GM23338 (cell line): ENCODE measurements around the gene ITGB5. TPM values are rescaled to one million over a fixed set of nuclear protein-coding genes. Genes with fewer than 3 reads are reported as not detected.

Experiments
- ATAC-seq: fragments of 200-7000 bp; cut with Tn5 transposase; 3 replicates; pipeline ENCODE4 v1.9.1; 2020
- DNase-seq: peaks from one replicate; pipeline ENCODE4 v3.0.0-alpha.2; 2015; ENCODE audit warnings: low spot score
- H2AFZ ChIP-seq: fragments of 200-600 bp; sonication (generic); 2 replicates; pipeline ENCODE4 v1.8.0; 2016; ENCODE audit warnings: antibody characterized with exemption, mild to moderate bottlenecking, moderate library complexity
- H3F3A ChIP-seq: fragments of 200-600 bp; sonication (generic); replicated peaks from 2 replicates; pipeline ENCODE4 v1.8.0; 2017; ENCODE audit warnings: antibody characterized with exemption, mixed run types, low read depth
- H3K27ac ChIP-seq: fragments of 200-600 bp; sonication (generic); 2 replicates; pipeline ENCODE4 v1.6.1; 2016; ENCODE audit warnings: low read depth
- H3K27me3 ChIP-seq: fragments of 200-600 bp; sonication (generic); 2 replicates; pipeline ENCODE4 v1.8.0; 2016; ENCODE audit warnings: mild to moderate bottlenecking, mixed run types, moderate library complexity; ENCODE audit not compliant: insufficient read depth
- H3K36me3 ChIP-seq: fragments of 200-600 bp; sonication (generic); 2 replicates; pipeline ENCODE4 v1.8.0; 2016; ENCODE audit warnings: mild to moderate bottlenecking; ENCODE audit not compliant: insufficient read depth
- H3K4me1 ChIP-seq: fragments of 200-600 bp; sonication (generic); 2 replicates; pipeline ENCODE4 v1.8.0; 2016; ENCODE audit warnings: mild to moderate bottlenecking, moderate library complexity; ENCODE audit not compliant: insufficient read depth
- H3K4me2 ChIP-seq: fragments of 200-600 bp; sonication (generic); 2 replicates; pipeline ENCODE4 v1.7.1; 2017; ENCODE audit warnings: mixed run types
- H3K4me3 ChIP-seq: fragments of 200-600 bp; sonication (generic); 2 replicates; pipeline ENCODE4 v1.6.1; 2016; ENCODE audit warnings: mixed run types
- H3K79me2 ChIP-seq: fragments of 200-600 bp; sonication (generic); replicated peaks from 2 replicates; pipeline ENCODE4 v1.8.0; 2017; ENCODE audit warnings: mild to moderate bottlenecking; ENCODE audit not compliant: insufficient read depth
- H3K9me2 ChIP-seq: fragments of 200-600 bp; sonication (generic); 2 replicates; pipeline ENCODE4 v1.8.0; 2017; ENCODE audit not compliant: insufficient read depth
- H4K20me1 ChIP-seq: fragments of 200-600 bp; sonication (generic); replicated peaks from 2 replicates; pipeline ENCODE4 v1.8.0; 2017; ENCODE audit warnings: mild to moderate bottlenecking; ENCODE audit not compliant: insufficient read depth
- H3K27ac Mint-ChIP-seq: 2 replicates; pipeline ENCODE4 v1.8.0; 2020; ENCODE audit warnings: inconsistent platforms, mild to moderate bottlenecking, moderate library complexity, mixed read lengths
- H3K27me3 Mint-ChIP-seq: 3 replicates; pipeline ENCODE4 v1.8.0; 2022; ENCODE audit warnings: low read depth, mild to moderate bottlenecking, moderate library complexity, mixed read lengths, inconsistent platforms; ENCODE audit not compliant: insufficient read depth, poor library complexity
- H3K36me3 Mint-ChIP-seq: 3 replicates; pipeline ENCODE4 v1.8.0; 2021; ENCODE audit warnings: low read depth, mild to moderate bottlenecking, inconsistent platforms, moderate library complexity, mixed read lengths
- H3K4me1 Mint-ChIP-seq: 3 replicates; pipeline ENCODE4 v1.8.0; 2020; ENCODE audit warnings: mild to moderate bottlenecking, inconsistent platforms, mixed read lengths
- H3K4me3 Mint-ChIP-seq: 3 replicates; pipeline ENCODE4 v1.8.0; 2021; ENCODE audit warnings: moderate library complexity, mild to moderate bottlenecking, inconsistent platforms, mixed read lengths
- H3K9me3 Mint-ChIP-seq: 3 replicates; pipeline ENCODE4 v1.8.0; 2020; ENCODE audit warnings: moderate library complexity, mild to moderate bottlenecking, inconsistent platforms, mixed read lengths
- CREB1 ChIP-seq: fragments of 250-450 bp; sonication (Bioruptor Pico); IDR thresholded peaks from 2 replicates; pipeline ENCODE4 v1.5.0; 2020; ENCODE audit warnings: low read depth, mild to moderate bottlenecking, moderate library complexity
- CTCF ChIP-seq, 2 experiments: fragments of 200-600 bp in 1 of 2; sonication (generic) in 1 of 2; conservative IDR thresholded peaks; 2 replicates each; pipeline versions ENCODE4 v1.5.1 to v1.6.1; 2016 to 2017; ENCODE audit warnings: antibody characterized with exemption in 2 of 2, low read depth in 2 of 2, mild to moderate bottlenecking in 2 of 2, moderate library complexity in 1 of 2
- ETS1 ChIP-seq: IDR thresholded peaks from 2 replicates; pipeline ENCODE4 v1.6.1; 2016; ENCODE audit warnings: antibody characterized with exemption
- EZH2 ChIP-seq: fragments of 200-600 bp; sonication (generic); IDR thresholded peaks from one replicate; pipeline ENCODE4 v1.8.0; 2017; ENCODE audit warnings: antibody characterized with exemption, mild to moderate bottlenecking, low read depth; ENCODE audit not compliant: unreplicated experiment
- EZH2phosphoT487 ChIP-seq: fragments of 200-600 bp; sonication (generic); IDR thresholded peaks from one replicate; pipeline ENCODE4 v1.8.1; 2018; ENCODE audit warnings: antibody characterized with exemption; ENCODE audit not compliant: unreplicated experiment
- JUNB ChIP-seq: IDR thresholded peaks from one replicate; pipeline ENCODE4 v1.6.1; 2016; ENCODE audit warnings: antibody characterized with exemption; ENCODE audit not compliant: unreplicated experiment
- NANOG ChIP-seq: IDR thresholded peaks from 2 replicates; pipeline ENCODE4 v1.6.1; 2016; ENCODE audit warnings: antibody characterized with exemption, borderline replicate concordance
- POLR2AphosphoS5 ChIP-seq: IDR thresholded peaks from 2 replicates; pipeline ENCODE4 v1.6.1; 2016; ENCODE audit warnings: antibody characterized with exemption, low read depth
- REST ChIP-seq: IDR thresholded peaks from one replicate; pipeline ENCODE4 v1.6.1; 2018; ENCODE audit warnings: antibody characterized with exemption; ENCODE audit not compliant: unreplicated experiment
- STAT1 ChIP-seq: IDR thresholded peaks from one replicate; pipeline ENCODE4 v1.6.1; 2016; ENCODE audit warnings: antibody characterized with exemption; ENCODE audit not compliant: unreplicated experiment
- ZNF114 ChIP-seq: fragments of 250-450 bp; sonication (Bioruptor Pico); IDR thresholded peaks from 2 replicates; pipeline ENCODE4 v1.5.0; 2020; ENCODE audit warnings: mild to moderate bottlenecking, moderate library complexity
- ZNF331 ChIP-seq: fragments of 250-450 bp; sonication (Bioruptor Pico); IDR thresholded peaks from 2 replicates; pipeline ENCODE4 v1.5.0; 2020; ENCODE audit warnings: low read depth, mild to moderate bottlenecking, moderate library complexity
- ZNF462 ChIP-seq: fragments of 250-450 bp; sonication (Bioruptor Pico); IDR thresholded peaks from 2 replicates; pipeline ENCODE4 v1.5.0; 2020; ENCODE audit warnings: mild to moderate bottlenecking, moderate library complexity
- polyA plus RNA-seq: library from polyadenylated mRNA; unstranded; fragments of >200 nt; fragmentation: Nextera tagmentation; extraction: Ambion mirVana; gene quantifications from 2 replicates; pipeline ENCODE4 v1.2.1, GENCODE V29; 2016
- total RNA-seq: library from RNA; depleted of rRNA; stranded (reverse); fragments of >200 nt; shearing (Covaris generic); gene quantifications from 2 replicates; pipeline ENCODE4 v1.2.3, GENCODE V29; 2014

ITGB5 gene
- total and polyA plus RNA-seq, 2 experiments from 2014 or later, result 68.2 to 269 TPM

GRCh38 chr3:124714223-124714853 lies 172.8 kb downstream of the ITGB5 start:
- H3K4me1 ChIP-seq, result no peaks in the 10 kb centered on the region
- H3F3A ChIP-seq, result no peaks in the 10 kb centered on the region
- no peak overlapping the region for H3K27ac ChIP-seq
- Mint-ChIP-seq H3K27ac (no peak overlapping the region), H3K27me3 (peaks cover 2% of the 10 kb centered on the region), H3K36me3 (no peaks in the 10 kb centered on the region), H3K9me3 (no peaks in the 10 kb centered on the region), H3K4me1 (no peaks in the 10 kb centered on the region), H3K4me3 (no peak overlapping the region)
- H3K27me3 ChIP-seq, result no peaks in the 10 kb centered on the region
- no peak for TF ChIP-seq CREB1 (CRISPR knock-in tag)
- no peak for TF ChIP-seq EZH2phosphoT487
- TF ChIP-seq POLR2AphosphoS5, result no peak
- TF ChIP-seq REST, result no peak
- TF ChIP-seq JUNB, result no peak
- no peak for TF ChIP-seq EZH2
- TF ChIP-seq ZNF114 (CRISPR knock-in tag), result no peak
- TF ChIP-seq ZNF462, result no peak
- TF ChIP-seq ZNF331 (CRISPR knock-in tag), result no peak
- no peak for TF ChIP-seq ETS1
- no peak for TF ChIP-seq NANOG
- TF ChIP-seq CTCF (conservative IDR thresholded peaks at IDR 0.05; ENCODE audit: low read depth in 2 of 2), result no peak
- TF ChIP-seq STAT1, result no peak
- ATAC-seq, result no peak
- no peaks in the 10 kb centered on the region for H3K36me3 ChIP-seq
- no peak overlapping the region for H3K4me3 ChIP-seq
- DNase-seq, result no peak
- H3K9me2 ChIP-seq, result 0 out of 2 replicates have a peak, but pooled peaks cover 2% of the 10 kb centered on the region
- H3K79me2 ChIP-seq, result no peaks in the 10 kb centered on the region
- no peak overlapping the region for H3K4me2 ChIP-seq
- H4K20me1 ChIP-seq, result no peaks in the 10 kb centered on the region
- no peak overlapping the region for H2AFZ ChIP-seq
